Measurements from ENCODE around the gene KRT15. TPM values are rescaled to one million over a fixed set of nuclear protein-coding genes. Genes with fewer than 3 reads are reported as not detected.

KRT15 gene
- total and polyA plus RNA-seq, 9 of the 15 experiments (the other 6 are each of a cell fraction or from before 2014, with no cell fraction given), result 0.28 to 4.4 (median 0.56) TPM

DNA sequence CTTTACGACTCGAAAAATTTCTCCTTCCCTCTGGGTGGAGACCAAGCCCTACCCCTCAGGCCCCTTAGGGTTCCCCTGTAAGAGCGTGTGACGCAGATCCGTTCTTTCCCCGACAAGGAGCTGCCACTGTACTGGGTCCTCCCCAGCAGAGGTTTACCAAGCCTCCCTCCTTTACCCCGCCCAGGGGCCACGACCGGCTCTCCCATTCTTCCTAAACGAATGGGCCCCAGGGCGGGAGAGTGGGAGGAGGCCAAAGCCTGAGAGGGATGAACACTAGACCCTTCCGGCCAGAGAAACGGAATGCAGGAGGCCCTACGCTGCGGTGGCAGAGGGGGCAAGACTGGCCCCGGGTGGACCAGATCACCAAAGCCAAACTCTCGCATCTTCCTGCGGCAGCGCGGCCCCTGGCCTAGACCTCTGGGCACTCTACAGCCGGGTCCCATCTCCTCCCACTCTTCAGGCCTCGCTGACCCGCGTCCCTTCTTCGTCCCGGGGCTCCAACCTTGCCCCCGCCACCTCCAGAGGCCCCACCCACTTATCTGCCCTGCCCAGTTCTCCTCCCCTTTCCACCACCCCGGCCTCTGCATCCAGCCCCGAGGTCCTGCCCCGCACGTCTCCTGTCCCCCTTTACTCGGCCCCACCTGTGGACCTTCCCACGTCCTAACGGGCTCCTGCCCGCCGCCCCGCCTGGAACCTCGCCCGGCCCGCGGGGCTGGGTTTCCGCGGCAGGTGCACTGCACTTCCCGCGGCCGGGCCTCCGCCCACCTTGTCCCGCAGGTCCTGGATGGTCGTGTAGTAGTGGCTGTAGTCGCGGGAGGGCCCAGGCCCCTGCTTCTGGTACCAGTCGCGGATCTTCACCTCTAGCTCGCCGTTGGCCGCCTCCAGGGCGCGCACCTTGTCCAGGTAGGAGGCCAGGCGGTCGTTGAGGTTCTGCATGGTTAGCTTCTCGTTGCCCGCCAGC, 8.7 kb upstream of the KRT15 start (continued):
- TF ChIP-seq, protein P1, sequence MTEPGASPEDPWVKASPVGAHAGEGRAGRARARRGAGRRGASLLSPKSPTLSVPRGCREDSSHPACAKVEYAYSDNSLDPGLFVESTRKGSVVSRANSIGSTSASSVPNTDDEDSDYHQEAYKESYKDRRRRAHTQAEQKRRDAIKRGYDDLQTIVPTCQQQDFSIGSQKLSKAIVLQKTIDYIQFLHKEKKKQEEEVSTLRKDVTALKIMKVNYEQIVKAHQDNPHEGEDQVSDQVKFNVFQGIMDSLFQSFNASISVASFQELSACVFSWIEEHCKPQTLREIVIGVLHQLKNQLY (CRISPR knock-in tag; conservative IDR thresholded peaks at IDR 0.05), result no peak
- no peak for TF ChIP-seq KLF16 (IDR thresholded peaks at IDR 0.05)
- TF ChIP-seq RBM39 (optimal IDR thresholded peaks at IDR 0.05; ENCODE audit: low read depth, low read length), result no peak
- no peak for TF ChIP-seq ZNF384 (IDR thresholded peaks at IDR 0.05; ENCODE audit: low read depth, low read length)
- TF ChIP-seq, protein P2, sequence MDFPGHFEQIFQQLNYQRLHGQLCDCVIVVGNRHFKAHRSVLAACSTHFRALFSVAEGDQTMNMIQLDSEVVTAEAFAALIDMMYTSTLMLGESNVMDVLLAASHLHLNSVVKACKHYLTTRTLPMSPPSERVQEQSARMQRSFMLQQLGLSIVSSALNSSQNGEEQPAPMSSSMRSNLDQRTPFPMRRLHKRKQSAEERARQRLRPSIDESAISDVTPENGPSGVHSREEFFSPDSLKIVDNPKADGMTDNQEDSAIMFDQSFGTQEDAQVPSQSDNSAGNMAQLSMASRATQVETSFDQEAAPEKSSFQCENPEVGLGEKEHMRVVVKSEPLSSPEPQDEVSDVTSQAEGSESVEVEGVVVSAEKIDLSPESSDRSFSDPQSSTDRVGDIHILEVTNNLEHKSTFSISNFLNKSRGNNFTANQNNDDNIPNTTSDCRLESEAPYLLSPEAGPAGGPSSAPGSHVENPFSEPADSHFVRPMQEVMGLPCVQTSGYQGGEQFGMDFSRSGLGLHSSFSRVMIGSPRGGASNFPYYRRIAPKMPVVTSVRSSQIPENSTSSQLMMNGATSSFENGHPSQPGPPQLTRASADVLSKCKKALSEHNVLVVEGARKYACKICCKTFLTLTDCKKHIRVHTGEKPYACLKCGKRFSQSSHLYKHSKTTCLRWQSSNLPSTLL (IDR thresholded peaks at IDR 0.05), result no peak; the same call in 1 of the 2 replicates
- no peak for TF ChIP-seq NCOA1 (IDR thresholded peaks at IDR 0.05; ENCODE audit: low read depth)
- TF ChIP-seq, protein P3, sequence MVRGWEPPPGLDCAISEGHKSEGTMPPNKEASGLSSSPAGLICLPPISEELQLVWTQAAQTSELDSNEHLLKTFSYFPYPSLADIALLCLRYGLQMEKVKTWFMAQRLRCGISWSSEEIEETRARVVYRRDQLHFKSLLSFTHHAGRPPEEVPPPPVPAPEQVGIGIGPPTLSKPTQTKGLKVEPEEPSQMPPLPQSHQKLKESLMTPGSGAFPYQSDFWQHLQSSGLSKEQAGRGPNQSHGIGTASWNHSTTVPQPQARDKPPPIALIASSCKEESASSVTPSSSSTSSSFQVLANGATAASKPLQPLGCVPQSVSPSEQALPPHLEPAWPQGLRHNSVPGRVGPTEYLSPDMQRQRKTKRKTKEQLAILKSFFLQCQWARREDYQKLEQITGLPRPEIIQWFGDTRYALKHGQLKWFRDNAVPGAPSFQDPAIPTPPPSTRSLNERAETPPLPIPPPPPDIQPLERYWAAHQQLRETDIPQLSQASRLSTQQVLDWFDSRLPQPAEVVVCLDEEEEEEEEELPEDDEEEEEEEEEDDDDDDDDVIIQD (CRISPR knock-in tag; IDR thresholded peaks at IDR 0.05), result no peak
- no peak for TF ChIP-seq DACH1 (IDR thresholded peaks at IDR 0.05; ENCODE audit: partially characterized antibody)
- TF ChIP-seq NR3C1 (CRISPR knock-in tag; IDR thresholded peaks at IDR 0.05), result no peak
- no peak for TF ChIP-seq POLR2H (tag; IDR thresholded peaks at IDR 0.05; ENCODE audit: low read depth)
- TF ChIP-seq ZNF785 (CRISPR knock-in tag; IDR thresholded peaks at IDR 0.05), result no peak
- TF ChIP-seq ILK (tag; IDR thresholded peaks at IDR 0.05; ENCODE audit: borderline replicate concordance, low read depth), result no peak
- TF ChIP-seq, protein P4, sequence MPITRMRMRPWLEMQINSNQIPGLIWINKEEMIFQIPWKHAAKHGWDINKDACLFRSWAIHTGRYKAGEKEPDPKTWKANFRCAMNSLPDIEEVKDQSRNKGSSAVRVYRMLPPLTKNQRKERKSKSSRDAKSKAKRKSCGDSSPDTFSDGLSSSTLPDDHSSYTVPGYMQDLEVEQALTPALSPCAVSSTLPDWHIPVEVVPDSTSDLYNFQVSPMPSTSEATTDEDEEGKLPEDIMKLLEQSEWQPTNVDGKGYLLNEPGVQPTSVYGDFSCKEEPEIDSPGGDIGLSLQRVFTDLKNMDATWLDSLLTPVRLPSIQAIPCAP (CRISPR knock-in tag; IDR thresholded peaks at IDR 0.05; ENCODE audit: borderline replicate concordance), result no peak
- TF ChIP-seq, protein P5, sequence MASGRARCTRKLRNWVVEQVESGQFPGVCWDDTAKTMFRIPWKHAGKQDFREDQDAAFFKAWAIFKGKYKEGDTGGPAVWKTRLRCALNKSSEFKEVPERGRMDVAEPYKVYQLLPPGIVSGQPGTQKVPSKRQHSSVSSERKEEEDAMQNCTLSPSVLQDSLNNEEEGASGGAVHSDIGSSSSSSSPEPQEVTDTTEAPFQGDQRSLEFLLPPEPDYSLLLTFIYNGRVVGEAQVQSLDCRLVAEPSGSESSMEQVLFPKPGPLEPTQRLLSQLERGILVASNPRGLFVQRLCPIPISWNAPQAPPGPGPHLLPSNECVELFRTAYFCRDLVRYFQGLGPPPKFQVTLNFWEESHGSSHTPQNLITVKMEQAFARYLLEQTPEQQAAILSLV (tag; IDR thresholded peaks at IDR 0.05), result no peak
- TF ChIP-seq, protein P6, sequence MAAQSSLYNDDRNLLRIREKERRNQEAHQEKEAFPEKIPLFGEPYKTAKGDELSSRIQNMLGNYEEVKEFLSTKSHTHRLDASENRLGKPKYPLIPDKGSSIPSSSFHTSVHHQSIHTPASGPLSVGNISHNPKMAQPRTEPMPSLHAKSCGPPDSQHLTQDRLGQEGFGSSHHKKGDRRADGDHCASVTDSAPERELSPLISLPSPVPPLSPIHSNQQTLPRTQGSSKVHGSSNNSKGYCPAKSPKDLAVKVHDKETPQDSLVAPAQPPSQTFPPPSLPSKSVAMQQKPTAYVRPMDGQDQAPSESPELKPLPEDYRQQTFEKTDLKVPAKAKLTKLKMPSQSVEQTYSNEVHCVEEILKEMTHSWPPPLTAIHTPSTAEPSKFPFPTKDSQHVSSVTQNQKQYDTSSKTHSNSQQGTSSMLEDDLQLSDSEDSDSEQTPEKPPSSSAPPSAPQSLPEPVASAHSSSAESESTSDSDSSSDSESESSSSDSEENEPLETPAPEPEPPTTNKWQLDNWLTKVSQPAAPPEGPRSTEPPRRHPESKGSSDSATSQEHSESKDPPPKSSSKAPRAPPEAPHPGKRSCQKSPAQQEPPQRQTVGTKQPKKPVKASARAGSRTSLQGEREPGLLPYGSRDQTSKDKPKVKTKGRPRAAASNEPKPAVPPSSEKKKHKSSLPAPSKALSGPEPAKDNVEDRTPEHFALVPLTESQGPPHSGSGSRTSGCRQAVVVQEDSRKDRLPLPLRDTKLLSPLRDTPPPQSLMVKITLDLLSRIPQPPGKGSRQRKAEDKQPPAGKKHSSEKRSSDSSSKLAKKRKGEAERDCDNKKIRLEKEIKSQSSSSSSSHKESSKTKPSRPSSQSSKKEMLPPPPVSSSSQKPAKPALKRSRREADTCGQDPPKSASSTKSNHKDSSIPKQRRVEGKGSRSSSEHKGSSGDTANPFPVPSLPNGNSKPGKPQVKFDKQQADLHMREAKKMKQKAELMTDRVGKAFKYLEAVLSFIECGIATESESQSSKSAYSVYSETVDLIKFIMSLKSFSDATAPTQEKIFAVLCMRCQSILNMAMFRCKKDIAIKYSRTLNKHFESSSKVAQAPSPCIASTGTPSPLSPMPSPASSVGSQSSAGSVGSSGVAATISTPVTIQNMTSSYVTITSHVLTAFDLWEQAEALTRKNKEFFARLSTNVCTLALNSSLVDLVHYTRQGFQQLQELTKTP (IDR thresholded peaks at IDR 0.05; ENCODE audit: low read depth in 1 of 2, partially characterized antibody in 2 of 2), result peak in 1 of 2 experiments; percentile 55
- TF ChIP-seq KDM2B (CRISPR knock-in tag; IDR thresholded peaks at IDR 0.05), result no peak; the same call in 1 of the 2 replicates
